Neural cell (in vitro differentiated cells): ENCODE measurements around the gene SEPTIN8. TPM values are rescaled to one million over a fixed set of nuclear protein-coding genes. Genes with fewer than 3 reads are reported as not detected.

Source experiments
- H2AFZ ChIP-seq: fragments of 200-600, 300-800 bp; sonication (generic), shearing (Covaris generic); 2 replicates; pipeline ENCODE4 v1.6.0; 2014; ENCODE audit warnings: low read depth, mild to moderate bottlenecking, antibody characterized with exemption, low read length, moderate library complexity
- H3F3A ChIP-seq: fragments of 200-600 bp; shearing (Covaris generic); 2 replicates; pipeline ENCODE4 v1.6.1; 2016; ENCODE audit warnings: mild to moderate bottlenecking, moderate library complexity, mixed read lengths, antibody characterized with exemption, low read length; ENCODE audit not compliant: insufficient read depth, poor library complexity, severe bottlenecking
- H3K27ac ChIP-seq: fragments of 200-600, 300-800 bp; sonication (generic), shearing (Covaris generic); 2 replicates; pipeline ENCODE4 v1.5.1; 2014; ENCODE audit warnings: mild to moderate bottlenecking, low read length, moderate library complexity
- H3K27me3 ChIP-seq: fragments of 300-800, 200-600 bp; sonication (generic), shearing (Covaris generic); 2 replicates; pipeline ENCODE4 v1.6.0; 2014; ENCODE audit warnings: mild to moderate bottlenecking, low read depth, low read length, moderate library complexity; ENCODE audit not compliant: insufficient read depth
- H3K36me3 ChIP-seq: fragments of 300-800, 200-600 bp; sonication (generic), shearing (Covaris generic); 2 replicates; pipeline ENCODE4 v1.5.1; 2014; ENCODE audit warnings: mild to moderate bottlenecking, antibody characterized with exemption, low read length, moderate library complexity; ENCODE audit not compliant: insufficient read depth
- H3K4me2 ChIP-seq: fragments of 300-800, 200-600 bp; sonication (generic), shearing (Covaris generic); 2 replicates; pipeline ENCODE4 v1.6.0; 2014; ENCODE audit warnings: mild to moderate bottlenecking, low read length
- H3K4me3 ChIP-seq: fragments of 300-800, 200-600 bp; sonication (generic), shearing (Covaris generic); 2 replicates; pipeline ENCODE4 v1.5.1; 2014; ENCODE audit warnings: mild to moderate bottlenecking, low read length, moderate library complexity
- H3K79me2 ChIP-seq: fragments of 200-600 bp; shearing (Covaris generic); replicated peaks from 2 replicates; pipeline ENCODE4 v1.6.0; 2014; ENCODE audit warnings: mild to moderate bottlenecking, low read length, moderate library complexity; ENCODE audit not compliant: insufficient read depth
- H3K9ac ChIP-seq: fragments of 300-800, 200-600 bp; sonication (generic), shearing (Covaris generic); 2 replicates; pipeline ENCODE4 v1.6.1; 2016; ENCODE audit warnings: mild to moderate bottlenecking, low read length, mixed read lengths
- H3K9me2 ChIP-seq: fragments of 200-600 bp; shearing (Covaris generic); 2 replicates; pipeline ENCODE4 v1.6.1; 2016; ENCODE audit warnings: mild to moderate bottlenecking, low read length, mixed read lengths; ENCODE audit not compliant: insufficient read depth
- H3K9me3 ChIP-seq: fragments of 200-600, 300-800 bp; sonication (generic), shearing (Covaris generic); 2 replicates; pipeline ENCODE4 v1.6.1; 2016; ENCODE audit warnings: mild to moderate bottlenecking, mixed run types, low read length, moderate library complexity, mixed read lengths
- H4K20me1 ChIP-seq: fragments of 200-600 bp; shearing (Covaris generic); 2 replicates; pipeline ENCODE4 v1.6.1; 2016; ENCODE audit warnings: mild to moderate bottlenecking, mixed run types; ENCODE audit not compliant: insufficient read depth
- CTCF ChIP-seq: fragments of 450-650 bp; IDR thresholded peaks from 2 replicates; pipeline ENCODE4 v1.5.1; 2014; ENCODE audit warnings: antibody characterized with exemption, mild to moderate bottlenecking, moderate library complexity; ENCODE audit not compliant: poor library complexity, severe bottlenecking
- EP300 ChIP-seq: fragments of 450-650 bp; conservative IDR thresholded peaks from 2 replicates; pipeline ENCODE4 v1.6.1; 2014; ENCODE audit warnings: antibody characterized with exemption, mild to moderate bottlenecking, moderate library complexity; ENCODE audit not compliant: poor library complexity, severe bottlenecking
- EZH2 ChIP-seq: fragments of 200-600, 300-800 bp; shearing (Covaris generic), sonication (generic); IDR thresholded peaks from 2 replicates; pipeline ENCODE4 v1.6.1; 2014; ENCODE audit warnings: antibody characterized with exemption, low read length, borderline replicate concordance, mild to moderate bottlenecking; ENCODE audit not compliant: insufficient read depth, poor library complexity, severe bottlenecking
- MXI1 ChIP-seq: fragments of 450-650 bp; conservative IDR thresholded peaks from 2 replicates; pipeline ENCODE4 v1.6.1; 2014; ENCODE audit warnings: antibody characterized with exemption, mild to moderate bottlenecking; ENCODE audit not compliant: poor library complexity, severe bottlenecking
- POLR2AphosphoS5 ChIP-seq: IDR thresholded peaks from 2 replicates; pipeline ENCODE4 v1.6.1; 2012
- RAD21 ChIP-seq: fragments of 450-650 bp; conservative IDR thresholded peaks from 2 replicates; pipeline ENCODE4 v1.6.1; 2014; ENCODE audit warnings: antibody characterized with exemption, mild to moderate bottlenecking, moderate library complexity
- SMC3 ChIP-seq: fragments of 450-650 bp; conservative IDR thresholded peaks from 2 replicates; pipeline ENCODE4 v1.6.1; 2014; ENCODE audit warnings: antibody characterized with exemption, mild to moderate bottlenecking, moderate library complexity; ENCODE audit not compliant: poor library complexity
- TAF1 ChIP-seq: IDR thresholded peaks from 2 replicates; pipeline ENCODE4 v1.6.1; 2012; ENCODE audit warnings: low read depth
- polyA plus RNA-seq: library from polyadenylated mRNA; depleted of rRNA; stranded (reverse); fragments of >200 nt; gene quantifications from 2 replicates; pipeline ENCODE4 v1.2.3, GENCODE V29; 2014
- TF ChIP-seq, protein P1 (sequence below): IDR thresholded peaks from 2 replicates; pipeline ENCODE4 v1.6.1; 2012; ENCODE audit warnings: borderline replicate concordance

SEPTIN8 gene
- polyA plus RNA-seq, 1 donor from 2014 or later: 37.7 TPM

GRCh38 chr5:132824426-132824825 is 47.4 kb upstream of the SEPTIN8 start:
- no peaks in the 10 kb centered on the region for H4K20me1 ChIP-seq
- H3K9me2 ChIP-seq: no peaks in the 10 kb centered on the region
- TF ChIP-seq CTCF (no peak), RAD21 (no peak)
- no peaks in the 10 kb centered on the region for H3K9me3 ChIP-seq
- no peak overlapping the region for H3K9ac ChIP-seq
- peaks cover 64% of the 10 kb centered on the region for H3K27me3 ChIP-seq
- H3K27ac ChIP-seq: no peak overlapping the region
- no peak overlapping the region for H3K4me3 ChIP-seq
- H3K4me2 ChIP-seq: no peak overlapping the region
- H3K79me2 ChIP-seq: no peaks in the 10 kb centered on the region
- H3K36me3 ChIP-seq: no peaks in the 10 kb centered on the region
- H3F3A ChIP-seq: no peaks in the 10 kb centered on the region
- no peak overlapping the region for H2AFZ ChIP-seq

GRCh38 chr5:132823481-132824050 is 46.5 kb upstream of the SEPTIN8 start:
- Histone ChIP-seq H3K79me2 (no peaks in the 10 kb centered on the region), H3K36me3 (no peaks in the 10 kb centered on the region), H3K9ac (peak overlapping the region; percentile 23), H3K27me3 (peaks cover 56% of the 10 kb centered on the region), H3K4me2 (no peak overlapping the region), H3K9me2 (no peaks in the 10 kb centered on the region), H3K27ac (no peak overlapping the region), H3K4me3 (peak overlapping the region; percentile 54), H3F3A (no peaks in the 10 kb centered on the region), H2AFZ (no peak overlapping the region), H3K9me3 (no peaks in the 10 kb centered on the region), H4K20me1 (no peaks in the 10 kb centered on the region)
- no peak for TF ChIP-seq EZH2
- TF ChIP-seq, protein P1, sequence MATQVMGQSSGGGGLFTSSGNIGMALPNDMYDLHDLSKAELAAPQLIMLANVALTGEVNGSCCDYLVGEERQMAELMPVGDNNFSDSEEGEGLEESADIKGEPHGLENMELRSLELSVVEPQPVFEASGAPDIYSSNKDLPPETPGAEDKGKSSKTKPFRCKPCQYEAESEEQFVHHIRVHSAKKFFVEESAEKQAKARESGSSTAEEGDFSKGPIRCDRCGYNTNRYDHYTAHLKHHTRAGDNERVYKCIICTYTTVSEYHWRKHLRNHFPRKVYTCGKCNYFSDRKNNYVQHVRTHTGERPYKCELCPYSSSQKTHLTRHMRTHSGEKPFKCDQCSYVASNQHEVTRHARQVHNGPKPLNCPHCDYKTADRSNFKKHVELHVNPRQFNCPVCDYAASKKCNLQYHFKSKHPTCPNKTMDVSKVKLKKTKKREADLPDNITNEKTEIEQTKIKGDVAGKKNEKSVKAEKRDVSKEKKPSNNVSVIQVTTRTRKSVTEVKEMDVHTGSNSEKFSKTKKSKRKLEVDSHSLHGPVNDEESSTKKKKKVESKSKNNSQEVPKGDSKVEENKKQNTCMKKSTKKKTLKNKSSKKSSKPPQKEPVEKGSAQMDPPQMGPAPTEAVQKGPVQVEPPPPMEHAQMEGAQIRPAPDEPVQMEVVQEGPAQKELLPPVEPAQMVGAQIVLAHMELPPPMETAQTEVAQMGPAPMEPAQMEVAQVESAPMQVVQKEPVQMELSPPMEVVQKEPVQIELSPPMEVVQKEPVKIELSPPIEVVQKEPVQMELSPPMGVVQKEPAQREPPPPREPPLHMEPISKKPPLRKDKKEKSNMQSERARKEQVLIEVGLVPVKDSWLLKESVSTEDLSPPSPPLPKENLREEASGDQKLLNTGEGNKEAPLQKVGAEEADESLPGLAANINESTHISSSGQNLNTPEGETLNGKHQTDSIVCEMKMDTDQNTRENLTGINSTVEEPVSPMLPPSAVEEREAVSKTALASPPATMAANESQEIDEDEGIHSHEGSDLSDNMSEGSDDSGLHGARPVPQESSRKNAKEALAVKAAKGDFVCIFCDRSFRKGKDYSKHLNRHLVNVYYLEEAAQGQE: no peak
- no peak for TF ChIP-seq MXI1
- no peak for TF ChIP-seq SMC3
- TF ChIP-seq RAD21: no peak
- TF ChIP-seq CTCF: no peak
- no peak for TF ChIP-seq TAF1
- TF ChIP-seq EP300: no peak
- no peak for TF ChIP-seq POLR2AphosphoS5
